GM12872 (cell line): Measurements from ENCODE around the gene EXPH5.

Experiments
- TF ChIP-seq, protein P1 (sequence below): IDR thresholded peaks from 3 replicates; pipeline ENCODE4 v1.5.1; 2011; ENCODE audit warnings: low read depth, mild to moderate bottlenecking, low read length, moderate library complexity; ENCODE audit not compliant: insufficient read depth

Gene EXPH5

DNA sequence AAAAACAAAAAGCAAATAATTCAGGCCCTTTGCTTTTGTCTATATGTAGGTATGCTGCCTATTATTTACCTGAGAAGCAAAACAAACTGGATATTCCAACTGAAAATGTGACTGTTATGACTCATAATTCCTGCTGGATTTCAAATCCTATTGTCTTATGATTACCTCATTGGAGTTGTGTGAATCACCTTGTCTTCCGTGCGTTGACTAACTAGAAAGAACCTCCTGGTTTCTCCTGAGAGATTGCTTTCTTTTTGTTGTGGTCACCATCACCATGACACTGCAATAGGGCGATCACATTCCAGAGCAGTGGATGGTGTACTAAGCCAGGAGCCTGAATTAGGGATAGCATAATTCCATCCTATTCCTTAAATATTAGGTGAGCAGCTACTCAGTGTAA is 23.0 kb upstream of the EXPH5 start:
- TF ChIP-seq, protein P1, sequence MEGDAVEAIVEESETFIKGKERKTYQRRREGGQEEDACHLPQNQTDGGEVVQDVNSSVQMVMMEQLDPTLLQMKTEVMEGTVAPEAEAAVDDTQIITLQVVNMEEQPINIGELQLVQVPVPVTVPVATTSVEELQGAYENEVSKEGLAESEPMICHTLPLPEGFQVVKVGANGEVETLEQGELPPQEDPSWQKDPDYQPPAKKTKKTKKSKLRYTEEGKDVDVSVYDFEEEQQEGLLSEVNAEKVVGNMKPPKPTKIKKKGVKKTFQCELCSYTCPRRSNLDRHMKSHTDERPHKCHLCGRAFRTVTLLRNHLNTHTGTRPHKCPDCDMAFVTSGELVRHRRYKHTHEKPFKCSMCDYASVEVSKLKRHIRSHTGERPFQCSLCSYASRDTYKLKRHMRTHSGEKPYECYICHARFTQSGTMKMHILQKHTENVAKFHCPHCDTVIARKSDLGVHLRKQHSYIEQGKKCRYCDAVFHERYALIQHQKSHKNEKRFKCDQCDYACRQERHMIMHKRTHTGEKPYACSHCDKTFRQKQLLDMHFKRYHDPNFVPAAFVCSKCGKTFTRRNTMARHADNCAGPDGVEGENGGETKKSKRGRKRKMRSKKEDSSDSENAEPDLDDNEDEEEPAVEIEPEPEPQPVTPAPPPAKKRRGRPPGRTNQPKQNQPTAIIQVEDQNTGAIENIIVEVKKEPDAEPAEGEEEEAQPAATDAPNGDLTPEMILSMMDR: no peak

GRCh38 chr11:108614086-108614485 is 20.5 kb upstream of the EXPH5 start:
- TF ChIP-seq, protein P1: no peak

DNA sequence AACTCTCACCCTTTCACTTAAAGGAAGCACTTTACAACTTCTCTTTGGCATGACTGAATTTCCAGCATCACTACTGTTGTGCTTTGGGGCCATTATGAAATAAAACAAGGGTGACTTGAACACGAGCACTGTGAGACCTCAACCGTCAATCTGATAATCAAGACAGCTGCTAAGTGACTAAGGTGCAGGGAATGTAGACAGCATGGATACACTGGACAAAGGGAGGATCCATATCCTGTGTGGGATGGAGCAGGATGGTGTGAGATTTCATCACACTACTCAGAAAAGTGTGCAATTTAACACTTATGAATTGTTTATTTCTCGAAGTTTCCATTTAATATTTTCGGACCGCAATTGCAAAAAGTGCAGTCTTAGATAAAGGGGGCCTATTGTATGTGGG is 16.1 kb upstream of the EXPH5 start:
- TF ChIP-seq, protein P1: no peak

GRCh38 chr11:108608548-108608947 is 15.0 kb upstream of the EXPH5 start:
- TF ChIP-seq, protein P1: no peak

- TF ChIP-seq, protein P1: no peak
These were observed 13.1 kb upstream of the EXPH5 start for GRCh38 chr11:108606495-108607160.

- TF ChIP-seq, protein P1: no peak
These were observed 12.5 kb upstream of the EXPH5 start for GRCh38 chr11:108606070-108606469.

DNA sequence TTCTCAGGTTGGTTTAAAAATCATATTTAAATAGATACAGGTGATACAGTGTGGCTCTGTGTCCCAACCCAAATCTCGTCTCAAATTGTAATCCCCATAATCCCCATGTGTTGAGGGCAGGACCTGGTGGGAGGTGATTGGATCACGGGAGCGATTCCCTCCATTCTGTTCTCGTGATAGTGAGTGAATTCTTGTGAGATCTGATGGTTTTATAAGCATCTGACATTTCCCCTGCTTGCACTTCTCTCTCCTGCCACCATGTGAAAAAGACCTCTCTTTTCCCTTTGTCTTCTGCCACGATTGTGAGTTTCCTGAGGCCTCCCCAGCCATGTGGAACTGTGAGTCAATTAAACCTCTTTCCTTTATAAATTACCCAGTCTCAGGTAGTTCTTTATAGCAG is 9.2 kb upstream of the EXPH5 start:
- TF ChIP-seq, protein P1: 0 out of 3 replicates have a peak, but pooled peaks have one; percentile 9

- TF ChIP-seq, protein P1: no peak
These were observed 7.6 kb upstream of the EXPH5 start for GRCh38 chr11:108601150-108601549.
